Measurements from ENCODE around the gene CYCS. TPM values are rescaled to one million over a fixed set of nuclear protein-coding genes. Genes with fewer than 3 reads are reported as not detected.
"Not testable (repeated sequence)": the region's sequence is repeated elsewhere in the genome, so short reads cannot be mapped to it uniquely, and the experiment has no call there.

CYCS gene
- total RNA-seq, 1 donor from 2014 or later = 73.0 TPM

DNA sequence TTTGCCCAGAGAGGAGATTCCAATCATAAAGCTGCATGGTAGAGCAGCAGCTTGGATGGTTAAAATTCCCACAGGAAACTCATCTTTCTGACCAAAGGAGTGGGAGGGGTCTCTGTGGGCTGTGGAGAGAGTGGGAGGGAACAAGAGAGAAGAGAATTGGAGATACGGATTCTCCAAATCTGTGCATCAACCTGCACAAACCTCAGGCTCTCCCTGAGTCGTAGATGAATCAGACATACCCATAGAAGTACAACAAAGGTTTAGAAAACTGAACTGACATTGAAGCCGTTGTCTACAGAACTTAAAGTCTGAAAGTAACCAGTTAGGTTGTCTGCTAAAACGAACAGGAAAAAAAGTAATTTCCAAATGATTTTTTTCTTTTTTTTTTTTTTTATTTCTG, 41.9 kb downstream of the CYCS start:
- ChIA-PET POLR2A (no interaction called here), CTCF (no interaction called here)
- Mint-ChIP-seq H3K4me1 (peaks cover 12% of the 10 kb centered on the region), H3K27me3 (peaks cover 7% of the 10 kb centered on the region), H3K9me3 (no peaks in the 10 kb centered on the region), H3K4me3 (no peak overlapping the region), H3K36me3 (ENCODE audit: low read depth) (no peaks in the 10 kb centered on the region), H3K27ac (no peak overlapping the region)
- no peak for ATAC-seq (ENCODE audit: low read depth)
- no peak for TF ChIP-seq CTCF (IDR thresholded peaks at IDR 0.05)
- DNase-seq = no peak
- intact Hi-C loops (cut with micrococcal nuclease) = no loop called here

GRCh38 chr7:25082041-25082440, 43.0 kb downstream of the CYCS start:
- H3K9me3 Mint-ChIP-seq; H3K27ac Mint-ChIP-seq; H3K4me1 Mint-ChIP-seq; ATAC-seq (ENCODE audit: low read depth); DNase-seq; H3K36me3 Mint-ChIP-seq (ENCODE audit: low read depth); intact Hi-C loops (cut with micrococcal nuclease); H3K4me3 Mint-ChIP-seq; POLR2A ChIA-PET: not testable (repeated sequence)
- H3K27me3 Mint-ChIP-seq = peaks cover 11% of the 10 kb centered on the region
- CTCF ChIA-PET = interaction anchor here (1.1 to 2.2 kb wide), 3 partner anchors 12 to 270 kb away, joined by 3 to 7 read pairs (median 7); no protein-coding TSS in a partner anchor

GRCh38 chr7:25077096-25077495, 48.0 kb downstream of the CYCS start:
- DNase-seq = no peak
- ChIA-PET POLR2A (no interaction called here), CTCF (interaction anchor here (0.9 kb wide), 1 partner anchor 17 kb away, joined by 3 read pairs; no protein-coding TSS in a partner anchor)
- intact Hi-C loops (cut with micrococcal nuclease) = no loop called here
- Mint-ChIP-seq H3K4me3 (no peak overlapping the region), H3K36me3 (ENCODE audit: low read depth) (no peaks in the 10 kb centered on the region), H3K27me3 (peaks cover 7% of the 10 kb centered on the region), H3K4me1 (peaks cover 10% of the 10 kb centered on the region), H3K27ac (no peak overlapping the region), H3K9me3 (no peaks in the 10 kb centered on the region)
- ATAC-seq (ENCODE audit: low read depth) = no peak
- TF ChIP-seq CTCF (IDR thresholded peaks at IDR 0.05) = no peak

- Mint-ChIP-seq H3K27me3 (peaks cover 4% of the 10 kb centered on the region), H3K27ac (peak overlapping the region; percentile 8), H3K36me3 (ENCODE audit: low read depth) (no peaks in the 10 kb centered on the region), H3K4me3 (no peak overlapping the region), H3K9me3 (no peaks in the 10 kb centered on the region), H3K4me1 (peaks cover 10% of the 10 kb centered on the region)
- ChIA-PET POLR2A (no interaction called here), CTCF (interaction anchor here (1.5 to 1.7 kb wide), 2 partner anchors 96 to 257 kb away, joined by 3 read pairs; no protein-coding TSS in a partner anchor)
- intact Hi-C loops (cut with micrococcal nuclease) = no loop called here
- no peak for TF ChIP-seq CTCF (IDR thresholded peaks at IDR 0.05)
- ATAC-seq (ENCODE audit: low read depth) = peak; percentile 28
- DNase-seq = no peak
Measured at GRCh38 chr7:25075459-25075858, 49.6 kb downstream of the CYCS start.

GRCh38 chr7:25073451-25073850, 51.6 kb downstream of the CYCS start:
- TF ChIP-seq CTCF (IDR thresholded peaks at IDR 0.05) = no peak
- intact Hi-C loops (cut with micrococcal nuclease) = loop anchor here (5.0 kb wide), 1 partner anchor 196 kb away; no protein-coding TSS in a partner anchor
- H3K27me3 Mint-ChIP-seq = peaks cover 4% of the 10 kb centered on the region
- DNase-seq = no peak
- no peak overlapping the region for H3K27ac Mint-ChIP-seq
- no peak for ATAC-seq (ENCODE audit: low read depth)
- no peaks in the 10 kb centered on the region for H3K9me3 Mint-ChIP-seq
- H3K4me3 Mint-ChIP-seq = no peak overlapping the region
- CTCF ChIA-PET = interaction anchor here (1.3 to 6.1 kb wide), 3 partner anchors 21 to 261 kb away, joined by 3 to 93 read pairs (median 5); no protein-coding TSS in a partner anchor
- H3K4me1 Mint-ChIP-seq = peaks cover 13% of the 10 kb centered on the region
- POLR2A ChIA-PET = interaction anchor here (0.7 kb wide), 1 partner anchor 1407 kb away, joined by 3 read pairs; no protein-coding TSS in a partner anchor
- H3K36me3 Mint-ChIP-seq (ENCODE audit: low read depth) = no peaks in the 10 kb centered on the region

Other genes with a start within 250 kb of the CYCS start
- 29.3 and 33.3 TPM in 2 replicates for gene OSBPL3, start 145.1 kb downstream of the CYCS start, total RNA-seq
- not detected in 2 replicates for gene NPVF, start 103.2 kb upstream of the CYCS start, total RNA-seq